Measurements from ENCODE around the gene ADGRL4. TPM values are rescaled to one million over a fixed set of nuclear protein-coding genes. Genes with fewer than 3 reads are reported as not detected.

Gene ADGRL4
- total and polyA plus RNA-seq, 2 experiments from 2014 or later = 0.24 to 0.32 TPM

DNA sequence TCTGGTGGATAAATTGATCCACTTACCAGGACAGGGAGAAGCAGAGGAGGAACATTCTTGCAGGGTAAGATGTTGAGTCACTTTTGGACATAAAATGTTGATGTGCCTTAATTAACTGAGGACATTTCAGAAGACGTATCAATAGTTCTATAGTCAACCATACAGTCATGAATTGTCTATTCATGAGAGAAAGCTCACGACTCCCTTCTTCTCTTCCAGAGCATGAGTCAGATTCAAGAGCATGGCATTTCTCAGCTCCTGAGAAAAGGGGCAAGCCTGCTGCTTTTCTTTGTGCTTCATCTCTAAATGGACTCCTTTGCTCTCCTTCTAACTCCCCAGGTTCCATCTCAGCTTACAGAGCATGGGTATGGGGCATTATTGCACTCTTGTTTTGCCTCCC is 55.7 kb downstream of the ADGRL4 start:
- no peak for TF ChIP-seq ZNF331 (CRISPR knock-in tag; IDR thresholded peaks at IDR 0.05; ENCODE audit: low read depth)
- no peak for TF ChIP-seq EZH2phosphoT487 (IDR thresholded peaks at IDR 0.05; ENCODE audit: unreplicated experiment)
- TF ChIP-seq, protein P1, sequence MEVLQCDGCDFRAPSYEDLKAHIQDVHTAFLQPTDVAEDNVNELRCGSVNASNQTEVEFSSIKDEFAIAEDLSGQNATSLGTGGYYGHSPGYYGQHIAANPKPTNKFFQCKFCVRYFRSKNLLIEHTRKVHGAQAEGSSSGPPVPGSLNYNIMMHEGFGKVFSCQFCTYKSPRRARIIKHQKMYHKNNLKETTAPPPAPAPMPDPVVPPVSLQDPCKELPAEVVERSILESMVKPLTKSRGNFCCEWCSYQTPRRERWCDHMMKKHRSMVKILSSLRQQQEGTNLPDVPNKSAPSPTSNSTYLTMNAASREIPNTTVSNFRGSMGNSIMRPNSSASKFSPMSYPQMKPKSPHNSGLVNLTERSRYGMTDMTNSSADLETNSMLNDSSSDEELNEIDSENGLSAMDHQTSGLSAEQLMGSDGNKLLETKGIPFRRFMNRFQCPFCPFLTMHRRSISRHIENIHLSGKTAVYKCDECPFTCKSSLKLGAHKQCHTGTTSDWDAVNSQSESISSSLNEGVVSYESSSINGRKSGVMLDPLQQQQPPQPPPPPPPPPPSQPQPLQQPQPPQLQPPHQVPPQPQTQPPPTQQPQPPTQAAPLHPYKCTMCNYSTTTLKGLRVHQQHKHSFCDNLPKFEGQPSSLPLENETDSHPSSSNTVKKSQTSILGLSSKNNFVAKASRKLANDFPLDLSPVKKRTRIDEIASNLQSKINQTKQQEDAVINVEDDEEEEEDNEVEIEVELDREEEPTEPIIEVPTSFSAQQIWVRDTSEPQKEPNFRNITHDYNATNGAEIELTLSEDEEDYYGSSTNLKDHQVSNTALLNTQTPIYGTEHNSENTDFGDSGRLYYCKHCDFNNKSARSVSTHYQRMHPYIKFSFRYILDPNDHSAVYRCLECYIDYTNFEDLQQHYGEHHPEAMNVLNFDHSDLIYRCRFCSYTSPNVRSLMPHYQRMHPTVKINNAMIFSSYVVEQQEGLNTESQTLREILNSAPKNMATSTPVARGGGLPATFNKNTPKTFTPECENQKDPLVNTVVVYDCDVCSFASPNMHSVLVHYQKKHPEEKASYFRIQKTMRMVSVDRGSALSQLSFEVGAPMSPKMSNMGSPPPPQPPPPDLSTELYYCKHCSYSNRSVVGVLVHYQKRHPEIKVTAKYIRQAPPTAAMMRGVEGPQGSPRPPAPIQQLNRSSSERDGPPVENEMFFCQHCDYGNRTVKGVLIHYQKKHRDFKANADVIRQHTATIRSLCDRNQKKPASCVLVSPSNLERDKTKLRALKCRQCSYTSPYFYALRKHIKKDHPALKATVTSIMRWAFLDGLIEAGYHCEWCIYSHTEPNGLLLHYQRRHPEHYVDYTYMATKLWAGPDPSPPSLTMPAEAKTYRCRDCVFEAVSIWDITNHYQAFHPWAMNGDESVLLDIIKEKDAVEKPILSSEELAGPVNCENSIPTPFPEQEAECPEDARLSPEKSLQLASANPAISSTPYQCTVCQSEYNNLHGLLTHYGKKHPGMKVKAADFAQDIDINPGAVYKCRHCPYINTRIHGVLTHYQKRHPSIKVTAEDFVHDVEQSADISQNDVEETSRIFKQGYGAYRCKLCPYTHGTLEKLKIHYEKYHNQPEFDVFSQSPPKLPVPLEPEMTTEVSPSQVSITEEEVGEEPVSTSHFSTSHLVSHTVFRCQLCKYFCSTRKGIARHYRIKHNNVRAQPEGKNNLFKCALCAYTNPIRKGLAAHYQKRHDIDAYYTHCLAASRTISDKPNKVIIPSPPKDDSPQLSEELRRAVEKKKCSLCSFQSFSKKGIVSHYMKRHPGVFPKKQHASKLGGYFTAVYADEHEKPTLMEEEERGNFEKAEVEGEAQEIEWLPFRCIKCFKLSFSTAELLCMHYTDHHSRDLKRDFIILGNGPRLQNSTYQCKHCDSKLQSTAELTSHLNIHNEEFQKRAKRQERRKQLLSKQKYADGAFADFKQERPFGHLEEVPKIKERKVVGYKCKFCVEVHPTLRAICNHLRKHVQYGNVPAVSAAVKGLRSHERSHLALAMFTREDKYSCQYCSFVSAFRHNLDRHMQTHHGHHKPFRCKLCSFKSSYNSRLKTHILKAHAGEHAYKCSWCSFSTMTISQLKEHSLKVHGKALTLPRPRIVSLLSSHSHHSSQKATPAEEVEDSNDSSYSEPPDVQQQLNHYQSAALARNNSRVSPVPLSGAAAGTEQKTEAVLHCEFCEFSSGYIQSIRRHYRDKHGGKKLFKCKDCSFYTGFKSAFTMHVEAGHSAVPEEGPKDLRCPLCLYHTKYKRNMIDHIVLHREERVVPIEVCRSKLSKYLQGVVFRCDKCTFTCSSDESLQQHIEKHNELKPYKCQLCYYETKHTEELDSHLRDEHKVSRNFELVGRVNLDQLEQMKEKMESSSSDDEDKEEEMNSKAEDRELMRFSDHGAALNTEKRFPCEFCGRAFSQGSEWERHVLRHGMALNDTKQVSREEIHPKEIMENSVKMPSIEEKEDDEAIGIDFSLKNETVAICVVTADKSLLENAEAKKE (CRISPR knock-in tag; IDR thresholded peaks at IDR 0.05) = no peak
- no peak for TF ChIP-seq POLR2AphosphoS5 (IDR thresholded peaks at IDR 0.05; ENCODE audit: low read depth)
- no peak for TF ChIP-seq ZNF114 (CRISPR knock-in tag; IDR thresholded peaks at IDR 0.05)
- TF ChIP-seq, protein P2, sequence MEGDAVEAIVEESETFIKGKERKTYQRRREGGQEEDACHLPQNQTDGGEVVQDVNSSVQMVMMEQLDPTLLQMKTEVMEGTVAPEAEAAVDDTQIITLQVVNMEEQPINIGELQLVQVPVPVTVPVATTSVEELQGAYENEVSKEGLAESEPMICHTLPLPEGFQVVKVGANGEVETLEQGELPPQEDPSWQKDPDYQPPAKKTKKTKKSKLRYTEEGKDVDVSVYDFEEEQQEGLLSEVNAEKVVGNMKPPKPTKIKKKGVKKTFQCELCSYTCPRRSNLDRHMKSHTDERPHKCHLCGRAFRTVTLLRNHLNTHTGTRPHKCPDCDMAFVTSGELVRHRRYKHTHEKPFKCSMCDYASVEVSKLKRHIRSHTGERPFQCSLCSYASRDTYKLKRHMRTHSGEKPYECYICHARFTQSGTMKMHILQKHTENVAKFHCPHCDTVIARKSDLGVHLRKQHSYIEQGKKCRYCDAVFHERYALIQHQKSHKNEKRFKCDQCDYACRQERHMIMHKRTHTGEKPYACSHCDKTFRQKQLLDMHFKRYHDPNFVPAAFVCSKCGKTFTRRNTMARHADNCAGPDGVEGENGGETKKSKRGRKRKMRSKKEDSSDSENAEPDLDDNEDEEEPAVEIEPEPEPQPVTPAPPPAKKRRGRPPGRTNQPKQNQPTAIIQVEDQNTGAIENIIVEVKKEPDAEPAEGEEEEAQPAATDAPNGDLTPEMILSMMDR (conservative IDR thresholded peaks at IDR 0.05; ENCODE audit: low read depth in 2 of 2) = no peak
- Histone ChIP-seq H2AFZ (no peak overlapping the region), H3K27ac (ENCODE audit: low read depth) (no peak overlapping the region), H3K4me3 (no peak overlapping the region), H4K20me1 (replicated peaks; ENCODE audit: insufficient read depth) (no peaks in the 10 kb centered on the region), H3F3A (replicated peaks; ENCODE audit: low read depth) (no peaks in the 10 kb centered on the region), H3K79me2 (replicated peaks; ENCODE audit: insufficient read depth) (no peaks in the 10 kb centered on the region), H3K4me2 (no peak overlapping the region), H3K27me3 (ENCODE audit: insufficient read depth) (no peaks in the 10 kb centered on the region), H3K9me2 (ENCODE audit: insufficient read depth) (no peaks in the 10 kb centered on the region), H3K4me1 (ENCODE audit: insufficient read depth) (no peaks in the 10 kb centered on the region), H3K36me3 (ENCODE audit: insufficient read depth) (no peaks in the 10 kb centered on the region)
- Mint-ChIP-seq H3K4me3 (no peak overlapping the region), H3K27me3 (ENCODE audit: insufficient read depth, low read depth, poor library complexity) (no peaks in the 10 kb centered on the region), H3K9me3 (no peaks in the 10 kb centered on the region), H3K27ac (no peak overlapping the region), H3K36me3 (ENCODE audit: low read depth) (no peaks in the 10 kb centered on the region), H3K4me1 (no peaks in the 10 kb centered on the region)
- ATAC-seq (no peak), DNase-seq (ENCODE audit: low spot score) (no peak)

Measured in GM23338 (cell line).